HepG2 (cell line): Measurements from ENCODE around the gene STARD13. TPM values are rescaled to one million over a fixed set of nuclear protein-coding genes. Genes with fewer than 3 reads are reported as not detected.

ENCODE experiments used
- AGO2 ChIP-seq: fragments of 200-400 bp; formaldehyde crosslinking; optimal IDR thresholded peaks from 2 replicates; pipeline ENCODE3; 2017; ENCODE audit warnings: mild to moderate bottlenecking, low read depth, low read length, moderate library complexity
- CEBPG ChIP-seq: IDR thresholded peaks from 2 replicates; pipeline ENCODE4 v1.6.1; 2016
- FOXA1 ChIP-seq, 2 experiments: fragments of 450-650 bp in 1 of 2; sonication (generic) in 1 of 2; formaldehyde crosslinking in 1 of 2; IDR thresholded peaks; 2 replicates each; pipeline versions ENCODE4 v1.4.0 to v1.6.1; 2016 to 2020; ENCODE audit warnings: missing genetic modification reagents in 1 of 2
- FOXC1 ChIP-seq: sonication (generic); formaldehyde crosslinking; IDR thresholded peaks from 2 replicates; pipeline ENCODE4 v1.8.0; 2022; ENCODE audit warnings: mild to moderate bottlenecking, missing genetic modification reagents, borderline replicate concordance
- HDAC2 ChIP-seq: sonication (generic); formaldehyde crosslinking; IDR thresholded peaks from 2 replicates; pipeline ENCODE4 v1.4.0; 2020; ENCODE audit warnings: missing genetic modification reagents
- IKZF4 ChIP-seq: sonication (generic); formaldehyde crosslinking; IDR thresholded peaks from 2 replicates; pipeline ENCODE4 v1.5.1; 2020; ENCODE audit warnings: borderline replicate concordance, mild to moderate bottlenecking, low read depth, missing genetic modification reagents; ENCODE audit errors: not compliant biosample characterization
- MYC ChIP-seq: sonication (generic); formaldehyde crosslinking; IDR thresholded peaks from 2 replicates; pipeline ENCODE4 v1.9.0; 2021; ENCODE audit warnings: missing genetic modification reagents, borderline replicate concordance
- MYNN ChIP-seq: sonication (generic); formaldehyde crosslinking; IDR thresholded peaks from 2 replicates; pipeline ENCODE4 v1.4.0; 2020; ENCODE audit warnings: mild to moderate bottlenecking, low read depth, missing genetic modification reagents
- NFKB2 ChIP-seq: sonication (generic); formaldehyde crosslinking; IDR thresholded peaks from 2 replicates; pipeline ENCODE4 v1.4.0; 2020; ENCODE audit warnings: missing genetic modification reagents, borderline replicate concordance
- NFYB ChIP-seq: sonication (generic); formaldehyde crosslinking; IDR thresholded peaks from 2 replicates; pipeline ENCODE4 v1.4.0; 2020; ENCODE audit warnings: missing genetic modification reagents
- RCOR2 ChIP-seq: IDR thresholded peaks from 2 replicates; pipeline ENCODE4 v1.6.1; 2016; ENCODE audit warnings: missing biosample characterization, missing genetic modification reagents
- TCF12 ChIP-seq, 2 experiments: fragments of 450-650 bp in 1 of 2; sonication (generic) in 1 of 2; formaldehyde crosslinking in 1 of 2; IDR thresholded peaks; 2 replicates each; pipeline versions ENCODE4 v1.6.1 to v1.8.0; 2017 to 2022; ENCODE audit warnings: antibody characterized with exemption in 1 of 2, mild to moderate bottlenecking in 1 of 2, missing genetic modification reagents in 1 of 2, moderate library complexity in 1 of 2
- ZNF160 ChIP-seq: sonication (generic); formaldehyde crosslinking; IDR thresholded peaks from 2 replicates; pipeline ENCODE4 v1.8.0; 2022; ENCODE audit warnings: mild to moderate bottlenecking, inconsistent platforms, missing genetic modification reagents
- ZNF382 ChIP-seq: sonication (generic); formaldehyde crosslinking; IDR thresholded peaks from 2 replicates; pipeline ENCODE4 v1.5.0; 2020; ENCODE audit warnings: missing genetic modification reagents, mild to moderate bottlenecking, borderline replicate concordance
- ZNF446 ChIP-seq: sonication (generic); formaldehyde crosslinking; IDR thresholded peaks from 2 replicates; pipeline ENCODE4 v1.5.0; 2020; ENCODE audit warnings: mild to moderate bottlenecking, missing genetic modification reagents
- ZNF652 ChIP-seq: IDR thresholded peaks from 2 replicates; pipeline ENCODE4 v1.6.1; 2016; ENCODE audit warnings: low read depth, borderline replicate concordance
- ZNF703 ChIP-seq: sonication (generic); formaldehyde crosslinking; IDR thresholded peaks from 2 replicates; pipeline ENCODE4 v1.5.1; 2020; ENCODE audit warnings: missing genetic modification reagents, mild to moderate bottlenecking, moderate library complexity, borderline replicate concordance
- ZNF839 ChIP-seq: sonication (generic); formaldehyde crosslinking; IDR thresholded peaks from 2 replicates; pipeline ENCODE4 v1.4.0; 2020; ENCODE audit warnings: missing genetic modification reagents, mild to moderate bottlenecking, borderline replicate concordance
- polyA plus RNA-seq, 8 experiments: library from polyadenylated mRNA; depleted of rRNA in 3 of 8; stranded (reverse) in 7 of 8; unstranded in 1 of 8; fragments of >200 nt; fragmentation: Illumina TruSeq in 4 of 8; extraction: Trizol in 4 of 8; gene quantifications; 2 replicates each; pipeline versions ENCODE4 v1.2.1 to v1.2.3, GENCODE V29; 2011 to 2016; ENCODE audit warnings: low read depth in 4 of 8, missing spikeins in 1 of 8, mixed read lengths in 1 of 8; ENCODE audit not compliant: insufficient read depth in 1 of 8
- total RNA-seq, 5 experiments: library from RNA; depleted of rRNA; stranded (reverse); fragments of >200 nt; fragmentation: Illumina TruSeq; extraction: Trizol; gene quantifications; 2 replicates each; pipeline ENCODE4 v1.2.3, GENCODE V29; 2016; ENCODE audit warnings: low read depth in 1 of 5
- TF ChIP-seq, protein P1 (sequence below): sonication (generic); formaldehyde crosslinking; IDR thresholded peaks from 2 replicates; pipeline ENCODE4 v1.5.0; 2020; ENCODE audit warnings: mild to moderate bottlenecking, missing genetic modification reagents, borderline replicate concordance
- TF ChIP-seq, protein P2 (sequence below): sonication (generic); formaldehyde crosslinking; conservative IDR thresholded peaks from 2 replicates; pipeline ENCODE4 v1.8.0; 2022; ENCODE audit warnings: missing genetic modification reagents
- TF ChIP-seq, protein P3 (sequence below): sonication (generic); formaldehyde crosslinking; conservative IDR thresholded peaks from 2 replicates; pipeline ENCODE4 v1.8.1; 2023; ENCODE audit warnings: missing genetic modification reagents
- TF ChIP-seq, protein P4 (sequence below): IDR thresholded peaks from 2 replicates; pipeline ENCODE4 v1.6.1; 2016; ENCODE audit warnings: missing compliant biosample characterization, missing genetic modification reagents, borderline replicate concordance

STARD13 gene
- total and polyA plus RNA-seq, 2 of the 13 experiments (the other 11 are each of a cell fraction or from before 2014, with no cell fraction given): 12.8 to 14.3 TPM

DNA sequence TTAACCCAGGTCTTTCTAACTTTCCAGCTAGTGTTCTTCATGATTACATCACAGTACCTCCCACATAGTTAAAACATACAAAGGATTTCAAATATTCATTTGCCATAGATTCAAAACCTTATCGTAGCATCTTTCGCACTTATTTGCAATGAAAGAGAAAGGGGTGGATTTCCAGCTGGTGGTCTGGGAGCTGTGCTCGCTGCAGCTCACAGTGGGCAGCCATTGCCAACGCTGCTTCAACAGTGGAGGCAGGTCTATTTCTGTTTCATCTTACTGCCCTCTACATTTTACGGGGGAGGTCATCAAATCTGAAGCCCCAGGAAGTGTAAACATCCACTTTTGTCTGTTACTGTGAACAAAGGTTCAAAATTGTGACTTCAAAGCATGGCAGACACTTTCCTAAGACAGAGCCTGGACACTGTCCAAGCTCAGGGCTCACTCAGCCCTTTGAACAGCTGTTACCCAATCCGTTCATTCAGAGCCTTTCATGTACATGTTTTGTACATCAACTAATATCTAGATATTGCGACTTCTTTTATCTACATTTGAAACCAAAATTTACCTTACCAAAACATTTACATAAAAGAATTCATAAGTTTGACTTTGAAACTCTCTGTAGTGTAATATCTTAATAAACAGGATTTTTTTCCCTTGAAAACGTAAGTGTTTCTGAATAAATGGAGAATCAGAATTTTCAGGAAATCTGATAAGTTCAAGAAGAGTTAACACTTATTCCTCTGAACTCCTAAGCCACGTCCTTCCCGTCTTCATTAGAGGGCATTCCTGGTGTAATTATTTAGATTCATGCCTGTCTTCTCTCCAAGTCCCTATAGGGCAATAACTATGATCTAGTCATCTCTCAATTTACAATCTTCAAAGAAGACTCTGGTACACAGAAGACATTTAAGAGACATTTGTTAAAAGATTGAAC is 25.1 kb downstream of the STARD13 start (continued):
- TF ChIP-seq, protein P1, sequence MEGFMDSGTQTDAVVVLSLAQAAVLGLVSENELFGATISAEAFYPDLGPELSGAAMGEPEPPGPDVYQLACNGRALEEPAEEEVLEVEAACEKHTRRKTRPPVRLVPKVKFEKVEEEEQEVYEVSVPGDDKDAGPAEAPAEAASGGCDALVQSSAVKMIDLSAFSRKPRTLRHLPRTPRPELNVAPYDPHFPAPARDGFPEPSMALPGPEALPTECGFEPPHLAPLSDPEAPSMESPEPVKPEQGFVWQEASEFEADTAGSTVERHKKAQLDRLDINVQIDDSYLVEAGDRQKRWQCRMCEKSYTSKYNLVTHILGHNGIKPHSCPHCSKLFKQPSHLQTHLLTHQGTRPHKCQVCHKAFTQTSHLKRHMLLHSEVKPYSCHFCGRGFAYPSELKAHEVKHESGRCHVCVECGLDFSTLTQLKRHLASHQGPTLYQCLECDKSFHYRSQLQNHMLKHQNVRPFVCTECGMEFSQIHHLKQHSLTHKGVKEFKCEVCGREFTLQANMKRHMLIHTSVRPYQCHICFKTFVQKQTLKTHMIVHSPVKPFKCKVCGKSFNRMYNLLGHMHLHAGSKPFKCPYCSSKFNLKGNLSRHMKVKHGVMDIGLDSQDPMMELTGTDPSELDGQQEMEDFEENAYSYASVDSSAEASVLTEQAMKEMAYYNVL (CRISPR knock-in tag): peak; percentile 89; the same call in 1 of the 2 replicates
- peak; percentile 95 for TF ChIP-seq CEBPG (CRISPR knock-in tag)
- TF ChIP-seq TCF12 (IDR thresholded peaks at IDR 0.05): no peak
- TF ChIP-seq TCF12 (CRISPR knock-in tag; IDR thresholded peaks at IDR 0.05): peak; percentile 93
- peak; percentile 95 for TF ChIP-seq RCOR2 (CRISPR knock-in tag)
- TF ChIP-seq, protein P2, sequence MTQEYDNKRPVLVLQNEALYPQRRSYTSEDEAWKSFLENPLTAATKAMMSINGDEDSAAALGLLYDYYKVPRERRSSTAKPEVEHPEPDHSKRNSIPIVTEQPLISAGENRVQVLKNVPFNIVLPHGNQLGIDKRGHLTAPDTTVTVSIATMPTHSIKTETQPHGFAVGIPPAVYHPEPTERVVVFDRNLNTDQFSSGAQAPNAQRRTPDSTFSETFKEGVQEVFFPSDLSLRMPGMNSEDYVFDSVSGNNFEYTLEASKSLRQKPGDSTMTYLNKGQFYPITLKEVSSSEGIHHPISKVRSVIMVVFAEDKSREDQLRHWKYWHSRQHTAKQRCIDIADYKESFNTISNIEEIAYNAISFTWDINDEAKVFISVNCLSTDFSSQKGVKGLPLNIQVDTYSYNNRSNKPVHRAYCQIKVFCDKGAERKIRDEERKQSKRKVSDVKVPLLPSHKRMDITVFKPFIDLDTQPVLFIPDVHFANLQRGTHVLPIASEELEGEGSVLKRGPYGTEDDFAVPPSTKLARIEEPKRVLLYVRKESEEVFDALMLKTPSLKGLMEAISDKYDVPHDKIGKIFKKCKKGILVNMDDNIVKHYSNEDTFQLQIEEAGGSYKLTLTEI (CRISPR knock-in tag): no peak
- no peak for TF ChIP-seq ZNF382 (CRISPR knock-in tag)
- TF ChIP-seq, protein P3, sequence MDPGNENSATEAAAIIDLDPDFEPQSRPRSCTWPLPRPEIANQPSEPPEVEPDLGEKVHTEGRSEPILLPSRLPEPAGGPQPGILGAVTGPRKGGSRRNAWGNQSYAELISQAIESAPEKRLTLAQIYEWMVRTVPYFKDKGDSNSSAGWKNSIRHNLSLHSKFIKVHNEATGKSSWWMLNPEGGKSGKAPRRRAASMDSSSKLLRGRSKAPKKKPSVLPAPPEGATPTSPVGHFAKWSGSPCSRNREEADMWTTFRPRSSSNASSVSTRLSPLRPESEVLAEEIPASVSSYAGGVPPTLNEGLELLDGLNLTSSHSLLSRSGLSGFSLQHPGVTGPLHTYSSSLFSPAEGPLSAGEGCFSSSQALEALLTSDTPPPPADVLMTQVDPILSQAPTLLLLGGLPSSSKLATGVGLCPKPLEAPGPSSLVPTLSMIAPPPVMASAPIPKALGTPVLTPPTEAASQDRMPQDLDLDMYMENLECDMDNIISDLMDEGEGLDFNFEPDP (CRISPR knock-in tag): no peak
- TF ChIP-seq, protein P4, sequence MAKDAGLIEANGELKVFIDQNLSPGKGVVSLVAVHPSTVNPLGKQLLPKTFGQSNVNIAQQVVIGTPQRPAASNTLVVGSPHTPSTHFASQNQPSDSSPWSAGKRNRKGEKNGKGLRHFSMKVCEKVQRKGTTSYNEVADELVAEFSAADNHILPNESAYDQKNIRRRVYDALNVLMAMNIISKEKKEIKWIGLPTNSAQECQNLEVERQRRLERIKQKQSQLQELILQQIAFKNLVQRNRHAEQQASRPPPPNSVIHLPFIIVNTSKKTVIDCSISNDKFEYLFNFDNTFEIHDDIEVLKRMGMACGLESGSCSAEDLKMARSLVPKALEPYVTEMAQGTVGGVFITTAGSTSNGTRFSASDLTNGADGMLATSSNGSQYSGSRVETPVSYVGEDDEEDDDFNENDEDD: no peak
- no peak for TF ChIP-seq ZNF446 (CRISPR knock-in tag)
- TF ChIP-seq ZNF839 (CRISPR knock-in tag): no peak
- no peak for TF ChIP-seq MYC (CRISPR knock-in tag)
- TF ChIP-seq ZNF703: 0 out of 2 replicates have a peak, but pooled peaks have one; percentile 35
- TF ChIP-seq AGO2: no peak
- TF ChIP-seq NFYB (CRISPR knock-in tag): peak; percentile 9; the same call in 1 of the 2 replicates
- TF ChIP-seq ZNF652 (CRISPR knock-in tag): 0 out of 2 replicates have a peak, but pooled peaks have one; percentile 34
- peak; percentile 96 for TF ChIP-seq HDAC2 (CRISPR knock-in tag)
- TF ChIP-seq FOXA1 (IDR thresholded peaks at IDR 0.05): 0 out of 2 replicates have a peak, but pooled peaks have one; percentile 55
- peak; percentile 97 for TF ChIP-seq FOXA1 (CRISPR knock-in tag; IDR thresholded peaks at IDR 0.05)
- TF ChIP-seq NFKB2 (CRISPR knock-in tag): no peak
- TF ChIP-seq IKZF4 (CRISPR knock-in tag): no peak
- no peak for TF ChIP-seq MYNN (CRISPR knock-in tag)
- no peak for TF ChIP-seq FOXC1 (CRISPR knock-in tag)
- no peak for TF ChIP-seq ZNF160 (CRISPR knock-in tag)
